H1 (cell line): ENCODE results near the gene LIG1.

Experiments used
- ATF3 ChIP-seq: IDR thresholded peaks from 2 replicates; pipeline ENCODE4 v1.6.1; 2011; ENCODE audit warnings: low read depth, mild to moderate bottlenecking, low read length; ENCODE audit not compliant: insufficient read depth
- CTCF ChIP-seq, 3 experiments: IDR thresholded peaks; 1 replicate in 2 of 3; 2 replicates in 1 of 3; pipeline versions ENCODE4 v1.5.1 to v1.6.1; 2011; ENCODE audit warnings: low read length in 3 of 3, mild to moderate bottlenecking in 3 of 3, inconsistent platforms in 2 of 3, low read depth in 1 of 3, moderate library complexity in 1 of 3; ENCODE audit not compliant: insufficient read depth in 1 of 3; ENCODE audit errors: control extremely low read depth in 1 of 3
- EGR1 ChIP-seq: IDR thresholded peaks from 2 replicates; pipeline ENCODE4 v1.6.1; 2011; ENCODE audit warnings: low read depth, low read length, borderline replicate concordance
- KDM1A ChIP-seq: fragments of 200-600, 300-600 bp; sonication (generic); IDR thresholded peaks from 2 replicates; pipeline ENCODE4 v1.7.1; 2016; ENCODE audit warnings: mild to moderate bottlenecking, low read length, borderline replicate concordance
- MAFK ChIP-seq: IDR thresholded peaks from 2 replicates; pipeline ENCODE4 v1.6.1; 2012; ENCODE audit warnings: low read depth, mild to moderate bottlenecking, improper control_type of control experiment, low read length
- NRF1 ChIP-seq: IDR thresholded peaks from 2 replicates; pipeline ENCODE4 v1.6.1; 2011; ENCODE audit warnings: mild to moderate bottlenecking, low read depth, low read length, improper control_type of control experiment
- POLR2A ChIP-seq, 2 experiments: IDR thresholded peaks; 1 replicate in 1 of 2; 2 replicates in 1 of 2; pipeline ENCODE4 v1.6.1; 2011; ENCODE audit warnings: low read depth in 2 of 2, low read length in 2 of 2, mild to moderate bottlenecking in 2 of 2; ENCODE audit errors: control extremely low read depth in 1 of 2
- POLR2AphosphoS5 ChIP-seq: IDR thresholded peaks from 2 replicates; pipeline ENCODE4 v1.6.1; 2011; ENCODE audit warnings: low read depth, low read length
- RAD21 ChIP-seq, 2 experiments: IDR thresholded peaks in 1 of 2; conservative IDR thresholded peaks in 1 of 2; 2 replicates each; pipeline ENCODE4 v1.6.1; 2011; ENCODE audit warnings: low read depth in 2 of 2, low read length in 2 of 2, improper control_type of control experiment in 1 of 2, inconsistent platforms in 1 of 2, mild to moderate bottlenecking in 1 of 2, moderate library complexity in 1 of 2
- TF ChIP-seq, protein P1 (sequence below): IDR thresholded peaks from 2 replicates; pipeline ENCODE4 v1.6.1; 2012; ENCODE audit warnings: inconsistent platforms

- TF ChIP-seq ATF3 (no peak), POLR2A (IDR thresholded peaks at IDR 0.05; ENCODE audit: control extremely low read depth in 1 of 2, low read depth in 2 of 2, low read length in 2 of 2) (no peak), RAD21 (IDR thresholded peaks at IDR 0.05 in 1 of 2, conservative IDR thresholded peaks at IDR 0.05 in 1 of 2; ENCODE audit: low read depth in 2 of 2, low read length in 2 of 2) (no peak), POLR2AphosphoS5 (no peak), CTCF (IDR thresholded peaks at IDR 0.05; ENCODE audit: control extremely low read depth in 1 of 3, insufficient read depth in 1 of 3, low read depth in 1 of 3, low read length in 3 of 3) (no peak), MAFK (no peak), KDM1A (no peak), EGR1 (no peak), NRF1 (no peak)
- TF ChIP-seq, protein P1, sequence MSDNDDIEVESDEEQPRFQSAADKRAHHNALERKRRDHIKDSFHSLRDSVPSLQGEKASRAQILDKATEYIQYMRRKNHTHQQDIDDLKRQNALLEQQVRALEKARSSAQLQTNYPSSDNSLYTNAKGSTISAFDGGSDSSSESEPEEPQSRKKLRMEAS, result no peak
Measured at GRCh38 chr19:48123907-48124651, 46.1 kb downstream of the LIG1 start.
